ENCODE data around the gene HEXD.

HEXD gene

DNA sequence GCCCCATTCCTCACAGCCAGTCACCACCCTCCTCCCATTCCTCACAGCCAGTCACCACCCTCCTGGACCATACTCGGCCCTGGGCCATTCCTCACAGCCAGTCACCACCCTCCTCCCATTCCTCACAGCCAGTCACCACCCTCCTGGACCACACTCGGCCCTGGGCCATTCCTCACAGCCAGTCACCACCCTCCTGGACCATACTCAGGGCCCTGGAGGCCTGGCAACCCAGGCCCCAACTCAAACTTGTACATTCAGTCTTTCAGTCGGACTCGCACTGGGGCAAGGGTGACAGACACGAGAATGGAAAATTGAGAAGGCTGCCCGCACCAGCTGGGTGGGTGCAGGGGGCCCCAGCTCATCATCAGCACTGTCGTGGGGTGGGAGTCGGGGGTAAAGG, 71.0 kb downstream of the HEXD start:
- DNase-seq (ENCODE audit: low spot score): no peak
- TF ChIP-seq, protein P1, sequence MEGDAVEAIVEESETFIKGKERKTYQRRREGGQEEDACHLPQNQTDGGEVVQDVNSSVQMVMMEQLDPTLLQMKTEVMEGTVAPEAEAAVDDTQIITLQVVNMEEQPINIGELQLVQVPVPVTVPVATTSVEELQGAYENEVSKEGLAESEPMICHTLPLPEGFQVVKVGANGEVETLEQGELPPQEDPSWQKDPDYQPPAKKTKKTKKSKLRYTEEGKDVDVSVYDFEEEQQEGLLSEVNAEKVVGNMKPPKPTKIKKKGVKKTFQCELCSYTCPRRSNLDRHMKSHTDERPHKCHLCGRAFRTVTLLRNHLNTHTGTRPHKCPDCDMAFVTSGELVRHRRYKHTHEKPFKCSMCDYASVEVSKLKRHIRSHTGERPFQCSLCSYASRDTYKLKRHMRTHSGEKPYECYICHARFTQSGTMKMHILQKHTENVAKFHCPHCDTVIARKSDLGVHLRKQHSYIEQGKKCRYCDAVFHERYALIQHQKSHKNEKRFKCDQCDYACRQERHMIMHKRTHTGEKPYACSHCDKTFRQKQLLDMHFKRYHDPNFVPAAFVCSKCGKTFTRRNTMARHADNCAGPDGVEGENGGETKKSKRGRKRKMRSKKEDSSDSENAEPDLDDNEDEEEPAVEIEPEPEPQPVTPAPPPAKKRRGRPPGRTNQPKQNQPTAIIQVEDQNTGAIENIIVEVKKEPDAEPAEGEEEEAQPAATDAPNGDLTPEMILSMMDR (IDR thresholded peaks at IDR 0.05; ENCODE audit: extremely low read depth, missing control alignments): no peak

DNA sequence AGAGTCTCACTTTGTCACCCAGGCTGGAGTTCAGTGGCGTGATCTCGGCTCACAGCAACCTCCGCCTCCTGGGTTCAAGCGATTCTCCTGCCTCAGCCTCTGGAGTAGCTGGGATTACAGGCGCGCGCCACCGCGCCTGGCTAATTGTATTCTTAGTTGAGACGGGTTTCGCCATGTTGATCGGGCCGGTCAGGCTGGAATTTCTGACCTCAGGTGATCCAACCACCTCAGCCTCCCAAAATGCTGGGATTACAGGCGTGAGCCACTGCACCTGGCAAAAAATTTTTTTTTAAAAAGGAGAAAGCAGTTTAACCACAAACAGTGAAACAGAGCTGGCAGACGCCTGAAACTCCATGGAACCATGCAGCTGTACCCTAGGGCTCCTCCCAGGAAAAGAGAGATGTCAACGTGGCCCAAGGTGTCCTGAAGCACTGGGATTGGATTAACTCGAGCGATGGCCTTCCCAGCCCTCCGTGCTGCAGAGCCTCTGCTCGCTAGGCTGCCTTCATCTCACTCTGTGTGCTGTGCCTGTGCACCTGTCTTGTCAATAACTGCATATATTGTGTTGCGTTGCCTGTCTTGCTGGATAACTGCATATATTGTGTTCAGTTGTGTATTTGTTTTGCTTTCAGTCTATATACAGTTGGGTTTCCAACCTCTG, 71.8 kb downstream of the HEXD start:
- TF ChIP-seq, protein P1 (IDR thresholded peaks at IDR 0.05; ENCODE audit: extremely low read depth, missing control alignments): no peak
- DNase-seq (ENCODE audit: low spot score): no peak

DNA sequence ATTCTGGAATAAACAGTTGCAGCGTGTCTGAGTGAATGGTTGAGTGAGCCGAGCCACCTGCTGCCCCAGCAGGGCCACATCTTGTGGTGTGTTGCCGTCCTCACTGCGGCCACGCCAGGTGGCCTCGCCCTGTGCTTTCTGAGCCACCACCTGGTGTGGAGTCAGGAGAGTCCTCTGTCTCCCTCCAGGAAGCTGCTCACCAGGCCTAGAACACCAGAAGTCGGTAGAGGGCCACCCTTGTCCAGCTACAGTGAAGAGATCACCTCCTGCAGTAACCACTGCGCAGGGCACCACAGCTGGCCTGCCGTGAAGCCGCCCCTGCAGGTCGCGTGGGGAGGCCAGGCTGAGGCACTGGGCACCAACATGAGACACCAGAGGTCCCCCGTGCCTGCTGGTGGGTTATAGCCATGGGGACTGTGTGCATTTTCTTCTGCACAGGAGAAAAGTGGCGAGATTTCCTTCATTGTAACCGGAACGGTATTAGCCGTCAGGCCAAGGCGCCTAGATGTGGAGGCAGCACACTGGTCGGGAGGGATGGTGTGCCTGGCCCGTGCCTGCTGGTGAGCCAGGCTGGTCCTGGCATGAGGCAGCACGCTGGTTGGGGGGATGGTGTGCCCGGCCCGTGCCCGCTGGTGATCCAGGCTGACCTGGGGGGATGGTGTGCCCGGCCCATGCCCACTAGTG, 72.5 kb downstream of the HEXD start:
- TF ChIP-seq, protein P1 (IDR thresholded peaks at IDR 0.05; ENCODE audit: extremely low read depth, missing control alignments): no peak
- no peak for DNase-seq (ENCODE audit: low spot score)

DNA sequence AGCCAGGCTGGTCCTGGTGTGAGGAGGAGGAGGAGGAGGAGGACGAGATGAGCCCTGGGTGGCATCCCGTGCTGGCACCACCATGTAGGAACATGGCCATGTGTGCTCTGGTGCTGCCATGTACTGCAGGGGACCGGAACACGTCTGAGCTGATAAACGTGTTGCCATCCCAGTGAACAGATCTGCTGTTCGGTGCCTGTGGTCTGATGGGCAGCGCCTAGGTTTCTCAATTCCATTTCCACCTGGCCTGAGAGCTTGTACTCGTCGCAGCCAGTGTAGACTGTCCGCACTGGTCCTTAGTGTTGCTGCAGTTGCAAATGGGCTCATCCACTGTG, 73.0 kb downstream of the HEXD start:
- TF ChIP-seq, protein P1 (IDR thresholded peaks at IDR 0.05; ENCODE audit: extremely low read depth, missing control alignments): no peak
- DNase-seq (ENCODE audit: low spot score): no peak

DNA sequence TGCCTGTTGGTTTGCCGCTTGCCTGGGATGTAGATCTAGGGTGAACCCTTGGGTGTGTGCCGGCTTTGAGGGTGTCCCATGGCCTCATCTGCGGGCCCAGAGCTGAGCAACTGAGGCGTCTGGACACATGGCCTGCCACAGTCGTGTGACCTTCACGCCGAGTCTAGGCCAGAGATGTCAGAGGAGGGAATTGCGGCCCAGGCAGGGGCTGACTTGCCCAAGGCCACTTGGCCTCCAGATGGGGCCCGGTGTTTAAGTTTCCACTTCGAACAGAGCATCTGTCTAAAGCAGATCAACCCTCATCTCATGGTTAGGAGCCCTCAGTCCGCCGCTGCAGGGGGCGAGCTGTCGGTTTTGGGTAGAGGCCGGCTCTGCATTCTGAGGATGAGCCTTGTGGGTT, 73.4 kb downstream of the HEXD start:
- TF ChIP-seq, protein P1 (IDR thresholded peaks at IDR 0.05; ENCODE audit: extremely low read depth, missing control alignments): no peak
- DNase-seq (ENCODE audit: low spot score): no peak
